Type B pancreatic cell (in vitro differentiated cells): Measurements from ENCODE around the gene DPM3. TPM values are rescaled to one million over a fixed set of nuclear protein-coding genes. Genes with fewer than 3 reads are reported as not detected.
"Not testable (repeated sequence)": the region's sequence is repeated elsewhere in the genome, so short reads cannot be mapped to it uniquely, and the experiment has no call there.

Experiments used
- DNase-seq: peaks from one replicate; pipeline ENCODE4 v3.0.0; 2021; ENCODE audit warnings: mixed read lengths; ENCODE audit not compliant: unreplicated experiment; ENCODE audit errors: extremely low spot score
- H3K27ac Mint-ChIP-seq: 2 replicates; pipeline ENCODE4 v1.8.0; 2021; ENCODE audit warnings: mild to moderate bottlenecking, mixed read lengths
- H3K27me3 Mint-ChIP-seq: 2 replicates; pipeline ENCODE4 v1.8.0; 2021; ENCODE audit warnings: mixed read lengths
- H3K36me3 Mint-ChIP-seq: 2 replicates; pipeline ENCODE4 v1.8.0; 2021; ENCODE audit warnings: mixed read lengths
- H3K4me1 Mint-ChIP-seq: one replicate; pipeline ENCODE4 v1.8.0; 2021; ENCODE audit warnings: mixed read lengths; ENCODE audit not compliant: unreplicated experiment
- H3K4me3 Mint-ChIP-seq: 2 replicates; pipeline ENCODE4 v1.8.0; 2021; ENCODE audit warnings: mild to moderate bottlenecking, mixed read lengths
- H3K9me3 Mint-ChIP-seq: 2 replicates; pipeline ENCODE4 v1.8.0; 2021; ENCODE audit warnings: mixed read lengths
- CTCF ChIP-seq: fragments of 200-600 bp; sonication (generic); conservative IDR thresholded peaks from 2 replicates; pipeline ENCODE4 v1.5.0; 2021; ENCODE audit warnings: antibody characterized with exemption, mild to moderate bottlenecking
- total RNA-seq: library from RNA; stranded (reverse); gene quantifications from 2 replicates; pipeline ENCODE4 v1.2.1, GENCODE V29; 2021; ENCODE audit warnings: low replicate concordance

DPM3 gene
- total RNA-seq, 1 donor from 2014 or later, result 75.3 TPM

GRCh38 chr1:155166471-155167165 lies 26.3 kb upstream of the DPM3 start:
- TF ChIP-seq CTCF, result no peak
- Mint-ChIP-seq H3K27ac (no peak overlapping the region), H3K9me3 (no peaks in the 10 kb centered on the region), H3K4me3 (no peak overlapping the region), H3K27me3 (peaks cover 3% of the 10 kb centered on the region), H3K4me1 (peaks cover 7% of the 10 kb centered on the region), H3K36me3 (peaks cover 5% of the 10 kb centered on the region)
- DNase-seq, result no peak

- no peak overlapping the region for H3K4me3 Mint-ChIP-seq
Measured at GRCh38 chr1:155166051-155166470, 25.7 kb upstream of the DPM3 start.

GRCh38 chr1:155164625-155165024 lies 24.3 kb upstream of the DPM3 start:
- not testable (repeated sequence) for H3K4me1 Mint-ChIP-seq, H3K4me3 Mint-ChIP-seq, H3K36me3 Mint-ChIP-seq, DNase-seq, H3K27me3 Mint-ChIP-seq, H3K9me3 Mint-ChIP-seq, H3K27ac Mint-ChIP-seq

More at GRCh38 chr1:155166051-155166470, 25.7 kb upstream of the DPM3 start:
- TF ChIP-seq CTCF, result no peak
- no peaks in the 10 kb centered on the region for H3K9me3 Mint-ChIP-seq
- DNase-seq, result no peak
- H3K27me3 Mint-ChIP-seq, result peaks cover 3% of the 10 kb centered on the region
- H3K27ac Mint-ChIP-seq, result no peak overlapping the region
- peaks cover 7% of the 10 kb centered on the region for H3K4me1 Mint-ChIP-seq
- peaks cover 5% of the 10 kb centered on the region for H3K36me3 Mint-ChIP-seq

GRCh38 chr1:155163785-155164184 lies 23.5 kb upstream of the DPM3 start:
- H3K9me3 Mint-ChIP-seq, DNase-seq, H3K36me3 Mint-ChIP-seq, H3K27ac Mint-ChIP-seq, H3K4me1 Mint-ChIP-seq, H3K4me3 Mint-ChIP-seq: not testable (repeated sequence)
- peaks cover 14% of the 10 kb centered on the region for H3K27me3 Mint-ChIP-seq

GRCh38 chr1:155162631-155163030 lies 22.3 kb upstream of the DPM3 start:
- not testable (repeated sequence) for DNase-seq, H3K4me1 Mint-ChIP-seq, H3K27ac Mint-ChIP-seq, H3K36me3 Mint-ChIP-seq, H3K9me3 Mint-ChIP-seq, H3K4me3 Mint-ChIP-seq
- peaks cover 11% of the 10 kb centered on the region for H3K27me3 Mint-ChIP-seq

- H3K36me3 Mint-ChIP-seq, result no peaks in the 10 kb centered on the region
- no peak overlapping the region for H3K4me3 Mint-ChIP-seq
- no peak for DNase-seq
- no peaks in the 10 kb centered on the region for H3K4me1 Mint-ChIP-seq
- no peak overlapping the region for H3K27ac Mint-ChIP-seq
- no peak for TF ChIP-seq CTCF
- H3K27me3 Mint-ChIP-seq, result peaks cover 17% of the 10 kb centered on the region
- no peaks in the 10 kb centered on the region for H3K9me3 Mint-ChIP-seq
Measured at GRCh38 chr1:155160128-155160527, 19.8 kb upstream of the DPM3 start.

GRCh38 chr1:155158991-155159390 lies 18.7 kb upstream of the DPM3 start:
- Mint-ChIP-seq H3K9me3 (no peaks in the 10 kb centered on the region), H3K36me3 (no peaks in the 10 kb centered on the region), H3K27ac (no peak overlapping the region), H3K4me3 (no peak overlapping the region), H3K4me1 (no peaks in the 10 kb centered on the region), H3K27me3 (peaks cover 19% of the 10 kb centered on the region)
- no peak for DNase-seq
- no peak for TF ChIP-seq CTCF

- H3K27me3 Mint-ChIP-seq, result peaks cover 22% of the 10 kb centered on the region
- DNase-seq, H3K9me3 Mint-ChIP-seq, H3K4me3 Mint-ChIP-seq, H3K27ac Mint-ChIP-seq, H3K4me1 Mint-ChIP-seq, H3K36me3 Mint-ChIP-seq: not testable (repeated sequence)
Measured at GRCh38 chr1:155155996-155156643, 15.8 kb upstream of the DPM3 start.
